GM19023 (cell line): ENCODE data around the gene SKIC3.

Experiments used
- ATAC-seq: cut with Tn5 transposase; IDR thresholded peaks from one replicate; pipeline ENCODE4 v1.9.1; 2021; ENCODE audit warnings: mild to moderate bottlenecking, moderate library complexity; ENCODE audit not compliant: unreplicated experiment

The SKIC3 gene

DNA sequence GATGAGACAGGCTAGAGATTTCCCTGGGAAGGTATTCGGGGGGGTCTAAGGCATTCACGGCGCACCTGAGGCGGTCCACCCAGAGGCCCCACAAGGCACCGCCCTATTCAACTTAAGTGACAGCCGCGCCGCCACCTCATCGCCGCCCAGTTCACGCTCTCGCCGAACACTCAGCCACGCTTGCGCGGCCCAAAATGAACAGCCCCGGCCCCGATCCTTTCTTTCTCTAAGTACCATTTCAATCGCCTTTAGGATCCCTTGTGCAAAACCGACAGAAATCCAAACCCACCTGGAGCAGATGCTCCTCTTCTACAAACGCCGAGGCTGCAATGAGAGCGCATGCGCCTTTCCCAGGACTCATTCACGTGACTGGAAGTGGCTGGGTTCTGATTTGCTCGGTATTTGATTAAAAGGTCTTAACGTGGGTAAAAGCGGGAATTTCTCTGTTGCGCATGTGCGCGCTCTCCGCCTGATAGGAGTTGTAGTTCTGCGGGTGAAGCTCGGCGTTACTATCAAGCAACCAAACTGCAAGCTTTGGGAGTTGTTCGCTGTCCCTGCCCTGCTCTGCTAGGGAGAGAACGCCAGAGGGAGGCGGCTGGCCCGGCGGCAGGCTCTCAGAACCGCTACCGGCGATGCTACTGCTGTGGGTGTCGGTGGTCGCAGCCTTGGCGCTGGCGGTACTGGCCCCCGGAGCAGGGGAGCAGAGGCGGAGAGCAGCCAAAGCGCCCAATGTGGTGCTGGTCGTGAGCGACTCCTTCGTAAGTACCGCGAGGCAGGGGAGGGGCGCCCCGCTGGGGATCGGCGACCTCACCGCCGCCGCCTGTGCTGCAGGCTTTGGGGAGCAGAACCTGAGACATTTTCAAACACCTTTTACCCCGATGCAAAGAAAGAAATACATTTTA lies at the start of gene SKIC3, which contains the start of gene ARSK:
Gene SKIC3, minus strand, starts transcription at position 331 of the 902 bp plus-strand sequence. CDS start 7,827 bp downstream, outside the sequence.
Gene ARSK, plus strand, starts transcription at position 455 of the 902 bp plus-strand sequence. Its CDS starts 178 bp downstream, at position 633.
- peak; percentile 90 for ATAC-seq

GRCh38 chr5:95600557-95600956 lies 45.8 kb upstream of the SKIC3 start:
- no peak for ATAC-seq

- no peak for ATAC-seq
These were observed 44.5 kb upstream of the SKIC3 start for GRCh38 chr5:95599252-95599651.

DNA sequence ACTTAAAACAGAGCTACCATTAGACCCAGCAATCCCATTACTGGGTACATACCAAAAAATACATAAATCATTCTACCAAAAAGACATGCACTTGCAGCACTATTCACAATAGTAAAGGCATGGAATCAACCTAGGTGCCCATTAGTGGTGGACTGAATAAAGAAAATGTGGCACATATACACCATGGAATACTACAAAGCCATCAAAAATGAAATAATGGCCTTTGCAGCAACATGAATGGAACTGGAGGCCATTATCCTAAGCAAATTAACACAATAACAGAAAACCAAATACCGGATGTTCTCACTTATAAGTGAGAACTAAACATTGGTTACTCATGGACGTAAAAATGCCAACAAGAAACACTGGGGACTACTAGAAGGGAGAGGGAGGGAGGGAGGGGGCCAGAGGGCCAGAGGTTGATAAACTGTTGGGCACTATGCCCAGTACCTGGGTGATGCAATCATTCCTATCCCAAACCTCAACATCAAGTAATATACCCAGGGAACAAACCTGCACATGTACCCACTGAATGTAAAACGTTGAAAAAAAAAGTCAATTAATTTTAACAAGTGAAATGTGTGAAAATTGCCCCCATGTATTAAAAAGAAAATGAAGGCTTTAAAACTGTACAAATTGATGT lies 40.6 kb upstream of the SKIC3 start:
- ATAC-seq = no peak

GRCh38 chr5:95591490-95591901 lies 36.7 kb upstream of the SKIC3 start:
- peak; percentile 88 for ATAC-seq

- no peak for ATAC-seq
These were observed 36.1 kb upstream of the SKIC3 start for GRCh38 chr5:95590880-95591279.

GRCh38 chr5:95583992-95584391 lies 29.2 kb upstream of the SKIC3 start:
- ATAC-seq = no peak

- ATAC-seq = no peak
These were observed 26.8 kb upstream of the SKIC3 start for GRCh38 chr5:95581576-95581975.

DNA sequence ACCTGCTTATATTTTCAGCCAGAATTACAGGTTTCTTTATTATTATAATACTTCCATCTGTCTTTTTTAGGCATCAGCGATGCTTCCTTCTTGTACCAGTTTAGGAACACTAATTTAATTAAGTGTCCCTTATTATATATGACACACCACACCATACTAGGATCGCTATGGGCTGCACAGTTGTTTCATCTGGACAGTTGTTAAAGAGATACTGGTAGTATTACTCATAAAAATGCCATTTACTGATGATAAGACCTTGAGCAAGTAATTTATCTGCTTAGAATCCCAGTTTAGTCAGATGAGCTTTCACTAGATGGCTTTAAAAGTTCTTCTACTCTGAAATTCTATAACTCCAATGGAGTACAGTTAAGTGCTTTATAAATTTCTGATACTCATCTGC lies 17.2 kb upstream of the SKIC3 start:
- ATAC-seq = no peak

GRCh38 chr5:95565280-95565920 lies 10.6 kb upstream of the SKIC3 start:
- no peak for ATAC-seq

DNA sequence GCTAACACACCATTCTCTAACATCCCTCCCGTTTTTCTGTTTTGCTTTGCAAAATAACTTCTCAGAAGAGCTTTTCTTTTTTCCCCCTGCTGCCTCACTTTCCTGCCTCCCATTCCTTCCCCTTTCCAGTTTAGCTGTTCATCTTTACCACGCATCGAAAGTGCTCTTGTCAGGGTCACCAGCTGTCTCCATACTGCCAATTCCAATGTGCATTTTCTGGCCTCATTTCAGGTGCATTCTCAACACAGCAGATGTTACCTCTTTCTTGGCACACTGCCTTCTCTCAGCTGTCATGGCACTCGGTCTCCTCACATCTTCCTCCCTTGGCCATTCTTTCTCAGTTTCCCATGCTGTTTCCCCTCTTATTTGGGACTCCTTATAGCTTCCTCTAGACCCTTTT lies 9.7 kb upstream of the SKIC3 start:
- ATAC-seq = no peak

DNA sequence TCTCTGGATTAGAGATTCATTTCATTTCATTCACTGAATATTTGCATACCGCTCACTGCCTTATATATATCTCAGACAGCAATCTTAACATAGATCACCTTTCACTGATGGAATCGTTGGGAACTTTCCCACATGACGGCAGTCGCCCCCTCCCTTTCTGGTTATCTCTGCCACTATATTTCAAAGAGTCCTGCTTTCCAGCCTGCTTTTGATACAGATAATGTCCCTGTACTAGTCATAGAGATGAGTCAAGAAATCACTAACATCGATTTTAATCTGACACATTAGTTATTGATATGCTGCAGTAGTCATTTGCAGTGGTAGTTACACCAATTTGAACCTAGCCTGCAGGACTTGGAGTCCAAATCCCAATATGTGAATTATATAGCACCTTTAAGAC lies 8.6 kb upstream of the SKIC3 start:
- ATAC-seq = no peak

DNA sequence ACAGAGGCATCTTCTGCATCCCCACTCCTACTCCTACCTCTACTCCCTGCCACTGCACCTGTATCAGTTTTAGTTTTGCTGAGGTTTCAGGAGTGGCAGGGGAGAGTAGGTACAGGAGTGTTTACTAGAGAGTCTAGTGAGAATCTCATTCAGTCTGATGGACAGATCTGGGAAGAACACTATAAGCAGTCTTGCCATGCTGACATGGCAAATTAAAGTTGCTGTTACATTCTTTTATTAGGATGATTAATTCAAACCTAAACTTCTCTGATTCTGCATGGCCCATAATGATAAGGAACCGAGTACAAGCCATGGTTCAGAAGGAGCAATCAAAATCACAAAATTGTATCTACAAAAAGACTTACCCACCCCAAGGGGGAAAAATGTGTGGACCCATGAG lies 7.5 kb upstream of the SKIC3 start:
- ATAC-seq = no peak

- no peak for ATAC-seq
These were observed 3.1 kb upstream of the SKIC3 start for GRCh38 chr5:95557841-95558240.

DNA sequence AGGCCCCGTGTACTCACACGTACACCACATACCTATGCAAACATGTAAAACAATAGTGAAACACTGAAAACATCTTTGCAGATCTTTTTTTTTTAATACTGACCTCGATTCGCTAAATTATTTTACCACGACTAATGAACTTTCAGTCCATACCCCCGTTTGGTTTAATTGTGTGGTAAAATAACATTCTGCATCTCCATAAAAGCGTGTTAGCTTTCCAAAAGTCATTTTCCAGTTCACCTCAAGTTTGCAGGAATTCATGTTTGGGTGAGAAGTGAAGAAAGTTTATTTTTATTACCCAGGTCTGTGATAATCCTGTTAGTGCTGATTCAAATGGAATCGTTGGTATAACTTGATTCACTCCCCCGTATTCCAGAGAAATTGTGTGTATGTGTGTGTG lies 776 bp upstream of the SKIC3 start:
- ATAC-seq = no peak

GRCh38 chr5:95554331-95554646 lies 488 bp downstream of the SKIC3 start:
- ATAC-seq = peak; percentile 38

GRCh38 chr5:95549030-95549429 lies 5.7 kb downstream of the SKIC3 start:
- ATAC-seq = no peak

GRCh38 chr5:95543017-95543705 lies 11.6 kb downstream of the SKIC3 start:
- no peak for ATAC-seq

DNA sequence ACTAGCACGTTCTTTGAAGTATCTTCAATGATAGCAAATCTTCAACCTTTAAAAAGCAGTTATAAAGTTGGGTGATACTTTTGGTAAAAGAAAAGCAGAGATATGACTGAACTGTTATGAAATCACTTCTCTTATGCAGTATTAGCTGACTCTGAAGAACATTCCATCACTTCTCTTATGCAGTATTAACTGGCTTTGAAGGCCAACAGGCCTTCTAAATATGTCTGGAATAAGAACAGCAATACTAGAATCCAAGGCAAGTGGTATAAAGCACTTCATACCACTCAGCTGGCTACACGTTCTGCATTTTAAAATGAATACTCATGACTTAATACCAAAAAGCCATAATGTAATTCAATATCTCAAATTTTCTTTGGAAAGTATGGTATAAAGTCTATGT lies 17.3 kb downstream of the SKIC3 start:
- ATAC-seq = no peak

GRCh38 chr5:95533761-95534160 lies 21.0 kb downstream of the SKIC3 start:
- ATAC-seq = no peak

DNA sequence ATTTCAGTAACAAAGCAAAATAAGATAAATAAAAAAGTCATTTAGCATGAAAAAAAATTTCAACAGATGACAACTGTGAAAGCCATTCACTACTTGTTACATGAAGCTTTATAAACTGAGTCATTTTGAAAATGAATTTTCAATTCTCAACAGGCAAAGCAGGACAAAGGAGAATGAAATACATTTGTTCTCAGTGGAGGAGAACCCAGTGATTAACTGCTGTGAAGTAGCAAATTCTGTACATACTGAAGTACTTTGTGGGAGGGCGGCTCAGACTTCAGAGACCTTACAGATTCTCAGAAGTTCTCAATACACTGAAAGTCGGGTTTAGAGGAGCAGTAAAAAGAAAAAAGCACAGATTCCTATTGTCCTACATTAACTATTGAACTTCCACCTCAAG lies 21.7 kb downstream of the SKIC3 start:
- no peak for ATAC-seq
